Measurements from ENCODE around the gene GRAP.

The GRAP gene

DNA sequence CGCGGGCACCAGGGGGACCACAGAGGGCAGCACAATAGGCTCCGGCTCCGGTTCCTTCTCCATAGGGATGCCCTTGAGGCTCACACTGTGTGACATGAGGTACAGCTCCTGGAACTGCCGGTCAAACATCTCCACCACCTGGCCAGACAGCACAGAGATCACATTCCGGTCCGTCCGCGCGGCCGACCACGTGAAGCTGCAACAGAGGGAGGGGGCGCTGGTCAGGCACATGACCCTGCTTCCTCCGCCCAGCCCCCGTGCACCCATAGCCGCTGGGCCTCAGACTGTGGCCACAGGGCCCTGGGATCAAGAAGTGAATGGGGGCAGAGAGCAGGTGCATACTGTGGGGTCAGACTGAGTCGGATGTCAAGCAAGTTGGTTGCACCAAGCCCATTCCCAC, 68.1 kb downstream of the GRAP start:
- Histone ChIP-seq H3K4me1 (ENCODE audit: control insufficient read depth in 1 of 2, insufficient read depth in 1 of 2, low read depth in 1 of 2, low read length in 1 of 2) (no peaks in the 10 kb centered on the region), H3K4me3 (ENCODE audit: low read depth in 1 of 2, low read length in 1 of 2) (no peak overlapping the region), H3K36me3 (peaks cover 84% of the 10 kb centered on the region), H3K9me3 (no peaks in the 10 kb centered on the region), H3K27me3 (no peaks in the 10 kb centered on the region), H3K27ac (no peak overlapping the region)
- TF ChIP-seq CTCF (IDR thresholded peaks at IDR 0.05), result no peak

GRCh38 chr17:18978050-18978449, 68.7 kb downstream of the GRAP start:
- Histone ChIP-seq H3K4me1 (ENCODE audit: control insufficient read depth in 1 of 2, insufficient read depth in 1 of 2, low read depth in 1 of 2, low read length in 1 of 2) (no peaks in the 10 kb centered on the region), H3K27ac (no peak overlapping the region), H3K27me3 (no peaks in the 10 kb centered on the region), H3K4me3 (ENCODE audit: low read depth in 1 of 2, low read length in 1 of 2) (no peak overlapping the region), H3K9me3 (no peaks in the 10 kb centered on the region), H3K36me3 (peaks cover 78% of the 10 kb centered on the region)
- no peak for TF ChIP-seq CTCF (IDR thresholded peaks at IDR 0.05)

- H3K36me3 ChIP-seq, result peaks cover 74% of the 10 kb centered on the region
- no peak for TF ChIP-seq CTCF (IDR thresholded peaks at IDR 0.05)
- no peak overlapping the region for H3K4me3 ChIP-seq (ENCODE audit: low read depth in 1 of 2, low read length in 1 of 2)
- H3K27me3 ChIP-seq, result no peaks in the 10 kb centered on the region
- H3K4me1 ChIP-seq (ENCODE audit: control insufficient read depth in 1 of 2, insufficient read depth in 1 of 2, low read depth in 1 of 2, low read length in 1 of 2), result no peaks in the 10 kb centered on the region
- no peaks in the 10 kb centered on the region for H3K9me3 ChIP-seq
- no peak overlapping the region for H3K27ac ChIP-seq
Measured at GRCh38 chr17:18977646-18978045, 69.1 kb downstream of the GRAP start.

GRCh38 chr17:18977021-18977420, 69.7 kb downstream of the GRAP start:
- peaks cover 68% of the 10 kb centered on the region for H3K36me3 ChIP-seq
- no peak overlapping the region for H3K4me3 ChIP-seq (ENCODE audit: low read depth in 1 of 2, low read length in 1 of 2)
- H3K9me3 ChIP-seq, result no peaks in the 10 kb centered on the region
- H3K27ac ChIP-seq, result no peak overlapping the region
- no peak for TF ChIP-seq CTCF (IDR thresholded peaks at IDR 0.05)
- H3K4me1 ChIP-seq (ENCODE audit: control insufficient read depth in 1 of 2, insufficient read depth in 1 of 2, low read depth in 1 of 2, low read length in 1 of 2), result no peaks in the 10 kb centered on the region
- no peaks in the 10 kb centered on the region for H3K27me3 ChIP-seq

GRCh38 chr17:18976201-18976600, 70.6 kb downstream of the GRAP start:
- no peak overlapping the region for H3K4me3 ChIP-seq (ENCODE audit: low read depth in 1 of 2, low read length in 1 of 2)
- no peak for TF ChIP-seq CTCF (IDR thresholded peaks at IDR 0.05)
- H3K4me1 ChIP-seq (ENCODE audit: control insufficient read depth in 1 of 2, insufficient read depth in 1 of 2, low read depth in 1 of 2, low read length in 1 of 2), result no peaks in the 10 kb centered on the region
- H3K9me3 ChIP-seq, result no peaks in the 10 kb centered on the region
- no peaks in the 10 kb centered on the region for H3K27me3 ChIP-seq
- peaks cover 60% of the 10 kb centered on the region for H3K36me3 ChIP-seq
- H3K27ac ChIP-seq, result no peak overlapping the region

- TF ChIP-seq CTCF (IDR thresholded peaks at IDR 0.05), result no peak
- Histone ChIP-seq H3K27me3 (no peaks in the 10 kb centered on the region), H3K36me3 (peaks cover 54% of the 10 kb centered on the region), H3K4me3 (ENCODE audit: low read depth in 1 of 2, low read length in 1 of 2) (no peak overlapping the region), H3K27ac (no peak overlapping the region), H3K9me3 (no peaks in the 10 kb centered on the region), H3K4me1 (ENCODE audit: control insufficient read depth in 1 of 2, insufficient read depth in 1 of 2, low read depth in 1 of 2, low read length in 1 of 2) (no peaks in the 10 kb centered on the region)
Measured at GRCh38 chr17:18975597-18975996, 71.2 kb downstream of the GRAP start.
